Cardiac muscle cell (in vitro differentiated cells and primary cell): ENCODE measurements around the gene PRR36. TPM values are rescaled to one million over a fixed set of nuclear protein-coding genes. Genes with fewer than 3 reads are reported as not detected.

Experiments
- DNase-seq, 2 donors: peaks; one replicate each; pipeline versions ENCODE4 v3.0.0 to v3.0.0-alpha.2; 2010 to 2017; ENCODE audit warnings: low read depth in 1 of 2, low spot score in 1 of 2
- H3K27ac ChIP-seq: fragments of 200-600 bp; sonication (generic); 2 replicates; pipeline ENCODE4 v1.5.1; 2016
- H3K27me3 ChIP-seq: fragments of 200-600 bp; sonication (generic); 2 replicates; pipeline ENCODE4 v1.6.0; 2016; ENCODE audit warnings: control low read depth
- H3K36me3 ChIP-seq: fragments of 200-600 bp; sonication (generic); 2 replicates; pipeline ENCODE4 v1.5.1; 2016; ENCODE audit warnings: control low read depth
- H3K4me1 ChIP-seq: fragments of 200-600 bp; sonication (generic); 2 replicates; pipeline ENCODE4 v1.8.1; 2017; ENCODE audit warnings: low read depth, mild to moderate bottlenecking, mixed run types
- H3K4me3 ChIP-seq: fragments of 200-600 bp; sonication (generic); 2 replicates; pipeline ENCODE4 v1.5.1; 2016; ENCODE audit warnings: mild to moderate bottlenecking
- H3K9me3 ChIP-seq: fragments of 200-600 bp; sonication (generic); 2 replicates; pipeline ENCODE4 v1.5.1; 2017; ENCODE audit warnings: low read depth, mild to moderate bottlenecking, control low read depth
- polyA plus RNA-seq: library from polyadenylated mRNA; unstranded; fragments of >200 nt; fragmentation: Nextera tagmentation; extraction: Ambion mirVana; gene quantifications from 2 replicates; pipeline ENCODE4 v1.2.1, GENCODE V29; 2016
- total RNA-seq: library from RNA; depleted of rRNA; stranded (reverse); fragments of >200 nt; gene quantifications from 2 replicates; pipeline ENCODE4 v1.2.3, GENCODE V29; 2016
- TF ChIP-seq, protein P1 (sequence below): IDR thresholded peaks from 2 replicates; pipeline ENCODE4 v1.5.1; 2012; ENCODE audit warnings: low read depth, mild to moderate bottlenecking, low read length

PRR36 gene
- total and polyA plus RNA-seq, 2 experiments from 2014 or later = 6.1 to 6.2 TPM

DNA sequence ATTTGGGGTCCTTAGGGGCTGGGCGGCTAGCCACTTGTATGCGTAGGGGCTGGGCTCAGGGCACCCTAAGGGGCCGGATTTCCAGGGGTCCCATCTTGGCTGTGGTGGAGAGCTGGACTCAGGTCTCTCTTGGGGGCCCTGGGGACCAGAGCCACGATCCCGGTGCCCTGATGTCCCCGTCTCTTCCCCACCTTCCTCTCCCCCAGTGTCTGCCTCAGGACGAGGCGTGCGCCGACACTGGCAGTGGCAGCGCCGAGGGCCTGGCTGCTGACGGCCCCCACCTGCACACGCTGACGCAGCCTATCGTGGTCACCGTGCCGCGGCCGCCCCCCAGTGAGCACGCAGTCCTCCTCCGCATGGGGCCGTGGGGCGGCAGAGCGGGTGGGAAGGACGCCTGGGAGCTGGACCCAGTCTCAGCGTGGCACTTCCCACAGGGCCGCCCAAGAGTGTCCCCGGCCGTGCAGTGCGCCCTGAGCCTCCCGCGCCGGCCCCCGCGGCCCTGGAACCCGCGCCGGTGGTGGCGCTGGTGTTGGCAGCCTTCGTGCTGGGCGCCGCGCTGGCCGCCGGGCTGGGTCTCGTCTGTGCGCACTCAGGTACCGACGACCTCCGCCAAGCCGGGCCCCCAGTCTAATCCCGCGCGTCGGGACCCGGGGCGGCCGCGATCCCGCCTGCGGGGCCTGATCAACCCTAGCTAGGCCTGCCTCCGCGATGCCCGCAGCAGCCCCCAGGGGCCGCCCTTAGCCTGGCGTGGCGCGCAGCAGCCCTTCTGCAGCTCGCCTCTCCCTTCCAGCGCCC, 43.3 kb upstream of the PRR36 start:
- Histone ChIP-seq H3K9me3 (no peaks in the 10 kb centered on the region), H3K4me1 (peaks cover 5% of the 10 kb centered on the region), H3K27ac (no peak overlapping the region), H3K36me3 (peaks cover 1% of the 10 kb centered on the region), H3K27me3 (peaks cover 51% of the 10 kb centered on the region), H3K4me3 (peak overlapping the region; percentile 29)
- TF ChIP-seq, protein P1, sequence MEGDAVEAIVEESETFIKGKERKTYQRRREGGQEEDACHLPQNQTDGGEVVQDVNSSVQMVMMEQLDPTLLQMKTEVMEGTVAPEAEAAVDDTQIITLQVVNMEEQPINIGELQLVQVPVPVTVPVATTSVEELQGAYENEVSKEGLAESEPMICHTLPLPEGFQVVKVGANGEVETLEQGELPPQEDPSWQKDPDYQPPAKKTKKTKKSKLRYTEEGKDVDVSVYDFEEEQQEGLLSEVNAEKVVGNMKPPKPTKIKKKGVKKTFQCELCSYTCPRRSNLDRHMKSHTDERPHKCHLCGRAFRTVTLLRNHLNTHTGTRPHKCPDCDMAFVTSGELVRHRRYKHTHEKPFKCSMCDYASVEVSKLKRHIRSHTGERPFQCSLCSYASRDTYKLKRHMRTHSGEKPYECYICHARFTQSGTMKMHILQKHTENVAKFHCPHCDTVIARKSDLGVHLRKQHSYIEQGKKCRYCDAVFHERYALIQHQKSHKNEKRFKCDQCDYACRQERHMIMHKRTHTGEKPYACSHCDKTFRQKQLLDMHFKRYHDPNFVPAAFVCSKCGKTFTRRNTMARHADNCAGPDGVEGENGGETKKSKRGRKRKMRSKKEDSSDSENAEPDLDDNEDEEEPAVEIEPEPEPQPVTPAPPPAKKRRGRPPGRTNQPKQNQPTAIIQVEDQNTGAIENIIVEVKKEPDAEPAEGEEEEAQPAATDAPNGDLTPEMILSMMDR = peak; percentile 67
- DNase-seq = peak; percentile 64 to 80

DNA sequence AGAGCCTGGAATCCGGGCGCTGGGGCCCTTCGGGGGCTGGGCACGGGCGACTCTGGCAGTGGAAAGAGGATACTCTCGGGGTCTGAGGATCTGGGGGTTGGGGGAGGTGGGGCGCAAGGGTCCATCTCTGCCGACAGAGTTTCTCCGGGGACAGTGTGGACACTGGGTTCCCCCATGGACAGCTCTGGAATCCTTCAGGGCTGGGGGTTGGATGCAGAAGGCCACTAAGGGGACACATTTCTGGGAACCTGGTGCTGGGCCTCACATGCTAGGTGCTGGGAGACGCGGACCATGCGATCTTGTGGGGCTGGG, 42.7 kb upstream of the PRR36 start:
- Histone ChIP-seq H3K36me3 (peaks cover 7% of the 10 kb centered on the region), H3K27ac (no peak overlapping the region), H3K9me3 (no peaks in the 10 kb centered on the region), H3K4me1 (peaks cover 5% of the 10 kb centered on the region), H3K4me3 (peak overlapping the region; percentile 29), H3K27me3 (peaks cover 51% of the 10 kb centered on the region)
- DNase-seq = no peak
- TF ChIP-seq, protein P1 = no peak

DNA sequence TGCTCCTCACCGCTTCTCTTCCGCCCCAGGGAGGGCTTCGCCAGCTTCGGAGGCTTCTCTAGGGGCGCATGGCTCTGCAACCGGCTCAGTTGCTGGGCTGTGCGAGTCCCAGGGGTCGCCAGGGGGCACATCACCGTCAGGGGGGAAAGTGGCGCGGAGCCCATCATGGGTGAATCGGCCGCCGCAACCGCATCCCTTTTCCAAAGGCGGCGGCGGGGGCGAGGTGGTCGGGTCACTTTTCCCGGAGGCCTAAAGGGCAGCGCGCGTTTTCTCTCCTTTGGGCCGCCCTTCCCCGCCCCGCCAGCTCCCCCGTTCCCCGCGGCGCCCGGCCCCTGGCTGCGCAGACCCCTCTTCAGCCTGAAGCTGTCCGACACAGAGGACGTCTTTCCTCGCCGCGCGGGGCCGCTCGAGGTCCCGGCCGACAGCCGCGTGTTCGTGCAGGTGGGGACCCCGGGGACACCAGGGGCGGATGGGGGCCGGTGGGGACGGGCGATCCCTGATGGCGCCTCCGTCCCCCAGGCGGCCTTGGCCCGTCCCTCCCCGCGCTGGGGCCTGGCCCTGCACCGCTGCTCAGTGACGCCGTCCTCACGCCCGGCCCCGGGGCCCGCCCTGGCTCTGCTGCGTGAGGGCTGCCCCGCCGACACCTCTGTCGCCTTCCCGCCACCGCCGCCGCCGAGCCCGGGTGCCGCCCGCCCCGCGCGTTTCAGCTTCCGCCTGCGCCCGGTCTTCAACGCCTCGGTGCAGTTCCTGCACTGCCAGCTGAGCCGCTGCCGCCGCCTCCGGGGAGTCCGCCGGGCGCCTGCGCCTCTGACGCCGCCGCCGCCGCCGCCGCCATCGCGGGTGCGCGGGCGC, 42.1 kb upstream of the PRR36 start:
- H3K4me3 ChIP-seq = peak overlapping the region; percentile 29
- peaks cover 13% of the 10 kb centered on the region for H3K36me3 ChIP-seq
- H3K27ac ChIP-seq = no peak overlapping the region
- TF ChIP-seq, protein P1 = no peak
- peak in 1 of 2 donors; percentile 34 for DNase-seq
- peaks cover 5% of the 10 kb centered on the region for H3K4me1 ChIP-seq
- peaks cover 51% of the 10 kb centered on the region for H3K27me3 ChIP-seq
- no peaks in the 10 kb centered on the region for H3K9me3 ChIP-seq

DNA sequence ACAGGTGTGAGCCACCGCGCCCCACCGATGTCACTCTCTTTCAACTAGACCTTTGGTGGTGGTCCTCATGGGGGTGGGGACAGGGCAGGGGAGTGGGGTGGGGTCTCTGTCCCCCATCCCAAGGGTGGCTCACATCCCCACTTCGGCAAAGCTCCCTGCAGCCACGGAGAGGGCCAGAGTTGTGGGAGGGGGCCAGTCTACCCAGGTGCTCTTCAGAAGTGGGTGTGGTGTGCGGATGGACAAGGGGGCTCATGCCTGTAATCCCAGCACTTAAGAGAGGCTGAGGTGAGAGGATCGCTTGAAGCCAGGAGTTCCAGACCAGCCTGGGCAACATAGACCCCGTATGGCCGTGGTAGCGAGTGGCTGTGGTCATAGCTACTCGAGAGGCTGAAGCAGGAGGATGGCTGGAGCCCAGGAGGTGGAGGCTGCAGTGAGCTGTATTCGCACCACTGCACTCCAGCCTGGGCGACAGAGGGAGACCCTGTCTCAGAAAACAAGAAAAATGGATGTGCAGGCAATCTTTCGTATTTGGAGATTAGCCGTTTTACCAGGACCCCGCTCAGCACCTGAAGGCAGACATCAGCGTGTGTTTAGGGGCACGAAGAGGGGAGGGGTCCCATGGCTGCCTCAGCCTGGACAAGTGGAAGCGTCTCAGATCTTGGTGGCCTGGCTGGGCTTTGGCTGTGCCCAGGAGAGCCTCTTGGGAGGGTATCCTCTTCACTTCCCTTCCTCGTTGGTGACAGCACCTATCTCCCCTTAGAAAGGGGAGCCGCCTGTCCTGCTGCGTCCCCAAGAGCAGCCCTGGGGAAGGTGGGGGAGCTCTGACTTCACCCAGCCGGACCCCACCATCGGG, 41.3 kb upstream of the PRR36 start:
- peaks cover 19% of the 10 kb centered on the region for H3K36me3 ChIP-seq
- H3K4me3 ChIP-seq = peak overlapping the region; percentile 29
- TF ChIP-seq, protein P1 = no peak

DNA sequence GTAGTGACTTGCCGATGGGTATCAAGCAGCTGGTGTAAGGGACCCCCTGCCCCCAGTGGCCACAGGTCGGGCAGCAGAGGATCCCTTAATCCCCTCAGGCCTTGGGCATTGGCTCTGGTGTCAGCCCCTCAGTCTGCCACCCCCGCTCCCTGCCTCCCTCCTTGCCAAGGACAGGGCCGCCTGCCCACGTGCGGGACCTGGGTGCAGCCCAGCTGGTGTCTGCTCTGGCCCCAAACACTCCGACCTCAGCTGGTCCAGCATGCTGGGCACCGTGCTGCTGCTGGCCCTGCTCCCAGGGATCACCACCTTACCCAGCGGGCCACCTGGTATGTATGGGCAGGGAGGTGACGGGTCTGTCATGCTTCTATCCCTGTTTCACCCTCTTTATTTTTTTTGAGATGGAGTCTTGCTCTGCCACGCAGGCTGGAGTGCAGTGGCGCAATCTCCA, 40.4 kb upstream of the PRR36 start, which contains the start of gene TGFBR3L:
Gene TGFBR3L, plus strand, starts transcription at position 233 of the 448 bp plus-strand sequence.
- H3K27me3 ChIP-seq = peaks cover 51% of the 10 kb centered on the region
- DNase-seq = no peak
- TF ChIP-seq, protein P1 = no peak
- no peak within 1 kb of the TSS for H3K27ac ChIP-seq
- H3K4me1 ChIP-seq = peaks cover 5% of the 10 kb centered on the region
- H3K36me3 ChIP-seq = peaks cover 21% of the 10 kb centered on the region
- no peak within 1 kb of the TSS for H3K4me3 ChIP-seq
- no peaks in the 10 kb centered on the region for H3K9me3 ChIP-seq

More for the DNA sequence above, 41.3 kb upstream of the PRR36 start:
- Histone ChIP-seq H3K4me1 (peaks cover 5% of the 10 kb centered on the region), H3K9me3 (no peaks in the 10 kb centered on the region), H3K27ac (no peak overlapping the region), H3K27me3 (peaks cover 51% of the 10 kb centered on the region)
- DNase-seq = no peak
